Type B pancreatic cell (in vitro differentiated cells): Measurements from ENCODE around the gene SLC28A2. TPM values are rescaled to one million over a fixed set of nuclear protein-coding genes. Genes with fewer than 3 reads are reported as not detected.
"Not testable (repeated sequence)": the region's sequence is repeated elsewhere in the genome, so short reads cannot be mapped to it uniquely, and the experiment has no call there.

Experiments used
- DNase-seq: peaks from one replicate; pipeline ENCODE4 v3.0.0; 2021; ENCODE audit warnings: mixed read lengths; ENCODE audit not compliant: unreplicated experiment; ENCODE audit errors: extremely low spot score
- H3K27ac Mint-ChIP-seq: 2 replicates; pipeline ENCODE4 v1.8.0; 2021; ENCODE audit warnings: mild to moderate bottlenecking, mixed read lengths
- H3K27me3 Mint-ChIP-seq: 2 replicates; pipeline ENCODE4 v1.8.0; 2021; ENCODE audit warnings: mixed read lengths
- H3K36me3 Mint-ChIP-seq: 2 replicates; pipeline ENCODE4 v1.8.0; 2021; ENCODE audit warnings: mixed read lengths
- H3K4me1 Mint-ChIP-seq: one replicate; pipeline ENCODE4 v1.8.0; 2021; ENCODE audit warnings: mixed read lengths; ENCODE audit not compliant: unreplicated experiment
- H3K4me3 Mint-ChIP-seq: 2 replicates; pipeline ENCODE4 v1.8.0; 2021; ENCODE audit warnings: mild to moderate bottlenecking, mixed read lengths
- H3K9me3 Mint-ChIP-seq: 2 replicates; pipeline ENCODE4 v1.8.0; 2021; ENCODE audit warnings: mixed read lengths
- CTCF ChIP-seq: fragments of 200-600 bp; sonication (generic); conservative IDR thresholded peaks from 2 replicates; pipeline ENCODE4 v1.5.0; 2021; ENCODE audit warnings: antibody characterized with exemption, mild to moderate bottlenecking
- total RNA-seq: library from RNA; stranded (reverse); gene quantifications from 2 replicates; pipeline ENCODE4 v1.2.1, GENCODE V29; 2021; ENCODE audit warnings: low replicate concordance

Gene SLC28A2
- total RNA-seq, 1 donor from 2014 or later, result 2.4 TPM

GRCh38 chr15:45304711-45305110 is 52.7 kb downstream of the SLC28A2 start:
- Mint-ChIP-seq H3K27ac (no peak overlapping the region), H3K4me1 (no peaks in the 10 kb centered on the region), H3K9me3 (no peaks in the 10 kb centered on the region), H3K36me3 (no peaks in the 10 kb centered on the region), H3K27me3 (peaks cover 16% of the 10 kb centered on the region), H3K4me3 (no peak overlapping the region)
- no peak for DNase-seq
- TF ChIP-seq CTCF, result no peak

GRCh38 chr15:45306105-45306504 is 54.1 kb downstream of the SLC28A2 start:
- Mint-ChIP-seq H3K9me3 (no peaks in the 10 kb centered on the region), H3K27ac (no peak overlapping the region), H3K4me1 (no peaks in the 10 kb centered on the region), H3K4me3 (no peak overlapping the region), H3K27me3 (peaks cover 16% of the 10 kb centered on the region), H3K36me3 (no peaks in the 10 kb centered on the region)
- TF ChIP-seq CTCF, result no peak
- no peak for DNase-seq

GRCh38 chr15:45307230-45307924 is 55.3 kb downstream of the SLC28A2 start:
- no peak overlapping the region for H3K27ac Mint-ChIP-seq
- peak; percentile 71 for TF ChIP-seq CTCF
- no peak overlapping the region for H3K4me3 Mint-ChIP-seq
- H3K4me1 Mint-ChIP-seq, result no peaks in the 10 kb centered on the region
- H3K36me3 Mint-ChIP-seq, result no peaks in the 10 kb centered on the region
- peaks cover 21% of the 10 kb centered on the region for H3K27me3 Mint-ChIP-seq
- no peak for DNase-seq
- H3K9me3 Mint-ChIP-seq, result no peaks in the 10 kb centered on the region

GRCh38 chr15:45314117-45314516 is 62.1 kb downstream of the SLC28A2 start:
- DNase-seq, H3K4me1 Mint-ChIP-seq, H3K27me3 Mint-ChIP-seq, H3K36me3 Mint-ChIP-seq, H3K27ac Mint-ChIP-seq, H3K9me3 Mint-ChIP-seq, H3K4me3 Mint-ChIP-seq: not testable (repeated sequence)

- Mint-ChIP-seq H3K27me3 (peaks cover 5% of the 10 kb centered on the region), H3K9me3 (no peaks in the 10 kb centered on the region), H3K36me3 (no peaks in the 10 kb centered on the region), H3K27ac (no peak overlapping the region), H3K4me3 (no peak overlapping the region), H3K4me1 (no peaks in the 10 kb centered on the region)
- no peak for TF ChIP-seq CTCF
- DNase-seq, result no peak
These were observed 62.9 kb downstream of the SLC28A2 start for GRCh38 chr15:45314960-45315359.

- TF ChIP-seq CTCF, result no peak
- Mint-ChIP-seq H3K27ac (no peak overlapping the region), H3K4me1 (peaks cover 7% of the 10 kb centered on the region), H3K9me3 (peaks cover 11% of the 10 kb centered on the region), H3K4me3 (no peak overlapping the region), H3K27me3 (peaks cover 5% of the 10 kb centered on the region), H3K36me3 (no peaks in the 10 kb centered on the region)
- no peak for DNase-seq
These were observed 67.6 kb downstream of the SLC28A2 start for GRCh38 chr15:45319472-45320214.
